Fibroblast of skin of scalp (primary cell): ENCODE data around the gene INPP5F.
"Not testable (repeated sequence)": the region's sequence is repeated elsewhere in the genome, so short reads cannot be mapped to it uniquely, and the experiment has no call there.

Source experiments
- DNase-seq: peaks from one replicate; pipeline ENCODE4 v3.0.0-alpha.2; 2013

The INPP5F gene

GRCh38 chr10:119748871-119749270 is 23.0 kb downstream of the INPP5F start:
- DNase-seq = no peak

GRCh38 chr10:119749455-119749854 is 23.6 kb downstream of the INPP5F start:
- no peak for DNase-seq

- peak; percentile 81 for DNase-seq
Measured at GRCh38 chr10:119750391-119751230, 24.8 kb downstream of the INPP5F start.

GRCh38 chr10:119753309-119753708 is 27.5 kb downstream of the INPP5F start:
- DNase-seq = no peak

- no peak for DNase-seq
Measured at GRCh38 chr10:119754085-119754484, 28.2 kb downstream of the INPP5F start.

GRCh38 chr10:119754936-119755335 is 29.1 kb downstream of the INPP5F start:
- DNase-seq = no peak

- DNase-seq = peak; percentile 53
Measured at GRCh38 chr10:119755446-119755845, 29.6 kb downstream of the INPP5F start.

GRCh38 chr10:119758448-119759195 is 32.8 kb downstream of the INPP5F start:
- peak; percentile 64 for DNase-seq

GRCh38 chr10:119759832-119760231 is 34.0 kb downstream of the INPP5F start:
- DNase-seq = peak; percentile 53

- DNase-seq = peak; percentile 84
Measured at GRCh38 chr10:119761106-119761505, 35.3 kb downstream of the INPP5F start.

- no peak for DNase-seq
Measured at GRCh38 chr10:119762035-119762434, 36.2 kb downstream of the INPP5F start.

GRCh38 chr10:119762805-119763798 is 37.3 kb downstream of the INPP5F start:
- peak; percentile 35 for DNase-seq

GRCh38 chr10:119768455-119769094 is 42.7 kb downstream of the INPP5F start:
- no peak for DNase-seq

GRCh38 chr10:119769886-119770285 is 44.0 kb downstream of the INPP5F start:
- peak; percentile 54 for DNase-seq

GRCh38 chr10:119770928-119771327 is 45.1 kb downstream of the INPP5F start:
- DNase-seq = peak; percentile 13

GRCh38 chr10:119772334-119772733 is 46.5 kb downstream of the INPP5F start:
- no peak for DNase-seq

- not testable (repeated sequence) for DNase-seq
Measured at GRCh38 chr10:119773041-119773440, 47.2 kb downstream of the INPP5F start.

- no peak for DNase-seq
Measured at GRCh38 chr10:119775529-119775928, 49.7 kb downstream of the INPP5F start.

GRCh38 chr10:119776536-119776935 is 50.7 kb downstream of the INPP5F start:
- peak; percentile 29 for DNase-seq

- DNase-seq = no peak
Measured at GRCh38 chr10:119777686-119778085, 51.8 kb downstream of the INPP5F start.

GRCh38 chr10:119778776-119779445 is 53.1 kb downstream of the INPP5F start:
- no peak for DNase-seq
